MG63 (cell line): ENCODE data around the gene GUK1. TPM values are rescaled to one million over a fixed set of nuclear protein-coding genes. Genes with fewer than 3 reads are reported as not detected.
"Not testable (repeated sequence)": the region's sequence is repeated elsewhere in the genome, so short reads cannot be mapped to it uniquely, and the experiment has no call there.

Experiments
- DNase-seq: peaks from one replicate; pipeline ENCODE4 v3.0.0-alpha.2; 2020
- H3K27me3 ChIP-seq: fragments of 250-450 bp; sonication (Bioruptor Pico); 2 replicates; pipeline ENCODE4 v1.5.1; 2020; ENCODE audit warnings: mild to moderate bottlenecking, moderate library complexity
- H3K36me3 ChIP-seq: fragments of 250-450 bp; sonication (Bioruptor Pico); 2 replicates; pipeline ENCODE4 v1.5.1; 2020; ENCODE audit warnings: mild to moderate bottlenecking, moderate library complexity
- H3K4me3 ChIP-seq: fragments of 250-450 bp; sonication (Bioruptor Pico); 2 replicates; pipeline ENCODE4 v1.5.1; 2020; ENCODE audit warnings: mild to moderate bottlenecking, moderate library complexity
- H3K9me3 ChIP-seq: fragments of 250-450 bp; sonication (Bioruptor Pico); 2 replicates; pipeline ENCODE4 v1.5.1; 2020; ENCODE audit warnings: mild to moderate bottlenecking, moderate library complexity
- total RNA-seq: library from RNA; depleted of rRNA; stranded (reverse); fragments of >200 nt; shearing (Covaris generic); gene quantifications from 2 replicates; pipeline ENCODE4 v1.2.3, GENCODE V29; 2014; ENCODE audit warnings: low replicate concordance

Gene GUK1
- total RNA-seq, 1 experiment from 2014 or later = 425 TPM

DNA sequence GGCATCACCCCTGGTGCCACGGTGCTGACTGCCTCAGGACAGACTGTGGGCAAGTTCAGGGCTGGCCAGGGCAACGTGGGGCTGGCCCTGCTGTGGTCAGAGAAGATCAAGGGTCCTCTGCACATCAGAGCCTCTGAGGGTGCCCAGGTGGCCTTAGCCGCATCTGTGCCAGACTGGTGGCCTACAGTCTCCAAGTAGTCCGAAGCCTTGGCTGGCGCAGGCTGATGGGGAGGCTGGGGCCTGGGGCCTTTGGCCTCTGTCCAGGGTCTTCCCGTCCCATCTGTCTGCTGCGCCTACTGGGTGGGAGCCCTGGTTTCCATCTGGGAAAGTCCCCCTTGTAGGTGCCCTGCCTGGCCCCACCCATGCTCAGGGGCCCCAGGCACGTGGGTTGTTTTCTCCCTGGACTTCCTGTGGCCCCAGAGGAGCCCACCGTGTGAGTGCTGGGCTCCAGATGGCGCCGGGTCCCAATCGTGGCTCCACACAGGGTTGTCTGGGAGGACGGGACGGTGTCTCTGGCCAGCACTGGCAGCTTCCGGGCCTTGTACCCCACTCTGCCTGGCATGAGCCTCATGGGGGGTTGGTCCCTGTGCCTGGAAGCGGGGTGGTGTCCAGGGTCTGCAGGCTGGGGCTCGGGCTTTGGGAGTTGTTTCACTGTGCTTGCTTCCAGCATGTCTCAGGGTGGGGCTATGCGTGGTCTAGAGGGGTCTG lies 35.4 kb downstream of the GUK1 start:
- H3K4me3 ChIP-seq = no peak overlapping the region

DNA sequence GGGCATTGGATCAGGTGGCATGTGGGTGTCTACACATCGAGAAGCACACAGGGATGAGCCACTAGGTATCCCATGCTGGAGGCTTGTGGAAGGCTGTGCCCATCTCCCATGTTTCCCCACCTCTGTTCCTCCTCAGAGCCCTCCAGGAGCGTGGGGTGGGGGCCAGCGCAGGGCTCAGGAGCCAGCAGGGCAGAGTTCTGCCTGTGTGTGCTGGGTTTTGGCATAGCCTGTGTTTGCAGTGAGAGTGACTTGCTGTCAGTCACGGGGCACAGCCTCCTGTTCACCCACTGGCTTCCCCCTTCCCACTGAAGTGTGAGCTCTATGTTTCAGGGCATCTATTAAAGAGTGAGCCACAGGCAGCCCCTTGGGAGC lies 35.9 kb downstream of the GUK1 start:
- DNase-seq = no peak
- Histone ChIP-seq H3K36me3 (no peaks in the 10 kb centered on the region; the same call in 1 of the 2 replicates), H3K27me3 (no peaks in the 10 kb centered on the region), H3K9me3 (no peaks in the 10 kb centered on the region), H3K4me3 (no peak overlapping the region)

More for the DNA sequence above, 35.4 kb downstream of the GUK1 start:
- DNase-seq = no peak
- Histone ChIP-seq H3K9me3 (no peaks in the 10 kb centered on the region), H3K36me3 (no peaks in the 10 kb centered on the region; the same call in 1 of the 2 replicates), H3K27me3 (no peaks in the 10 kb centered on the region)

DNA sequence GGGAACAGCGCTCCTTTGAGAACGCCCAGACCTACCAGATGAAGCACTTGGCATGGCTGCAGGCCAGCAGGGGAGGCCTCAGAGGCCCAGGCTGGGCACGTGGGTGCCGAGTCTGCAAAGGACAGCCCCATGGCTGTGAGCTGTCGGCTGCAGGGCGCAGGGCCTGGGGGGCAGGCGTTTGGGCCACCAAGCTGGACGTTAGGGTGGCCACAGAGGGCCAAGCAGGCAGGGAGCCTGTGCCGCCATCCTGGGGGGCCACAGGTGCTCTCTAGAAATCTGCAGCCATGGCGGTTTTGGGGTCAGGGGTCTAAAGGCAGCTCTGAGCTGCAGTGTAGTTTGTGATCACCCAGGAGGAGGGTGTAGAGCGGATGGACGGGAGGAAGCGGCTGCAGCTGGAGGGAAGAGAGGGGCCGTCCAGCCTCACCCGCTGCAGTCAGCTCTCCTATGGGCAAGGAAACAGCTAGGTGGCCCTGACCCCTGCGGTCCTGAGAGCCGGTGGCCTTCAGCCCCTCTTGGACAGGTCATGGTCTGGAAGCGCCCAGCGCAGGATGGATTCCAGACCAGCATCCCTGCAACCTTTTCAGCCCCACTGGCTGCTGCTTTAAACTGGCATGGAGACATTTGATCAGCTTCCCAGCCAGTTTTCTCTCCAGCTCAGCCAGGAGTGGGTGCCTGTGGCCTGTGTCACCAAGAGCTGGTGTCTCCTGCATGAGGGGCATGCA lies 36.5 kb downstream of the GUK1 start:
- DNase-seq = no peak

DNA sequence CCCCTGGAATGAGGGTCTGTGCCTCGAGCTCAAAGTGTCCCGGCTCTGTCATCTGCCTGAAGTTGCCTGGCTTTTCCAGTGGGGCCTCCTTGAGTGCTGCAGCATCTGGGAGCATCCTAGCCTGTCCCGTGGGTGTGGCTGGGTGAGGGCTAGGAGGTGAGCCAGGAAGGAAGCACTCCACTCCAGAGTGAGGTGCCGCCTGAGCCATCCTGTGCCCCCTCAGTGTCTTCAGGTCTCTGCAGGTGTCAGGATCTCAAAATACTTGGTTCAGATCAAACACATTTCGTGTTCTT lies 37.0 kb downstream of the GUK1 start:
- no peaks in the 10 kb centered on the region for H3K9me3 ChIP-seq
- no peaks in the 10 kb centered on the region for H3K27me3 ChIP-seq
- H3K36me3 ChIP-seq = no peaks in the 10 kb centered on the region; the same call in 1 of the 2 replicates
- DNase-seq = no peak
- no peak overlapping the region for H3K4me3 ChIP-seq

More for the DNA sequence above, 36.5 kb downstream of the GUK1 start:
- Histone ChIP-seq H3K4me3 (no peak overlapping the region), H3K9me3 (no peaks in the 10 kb centered on the region), H3K27me3 (no peaks in the 10 kb centered on the region), H3K36me3 (no peaks in the 10 kb centered on the region; the same call in 1 of the 2 replicates)

DNA sequence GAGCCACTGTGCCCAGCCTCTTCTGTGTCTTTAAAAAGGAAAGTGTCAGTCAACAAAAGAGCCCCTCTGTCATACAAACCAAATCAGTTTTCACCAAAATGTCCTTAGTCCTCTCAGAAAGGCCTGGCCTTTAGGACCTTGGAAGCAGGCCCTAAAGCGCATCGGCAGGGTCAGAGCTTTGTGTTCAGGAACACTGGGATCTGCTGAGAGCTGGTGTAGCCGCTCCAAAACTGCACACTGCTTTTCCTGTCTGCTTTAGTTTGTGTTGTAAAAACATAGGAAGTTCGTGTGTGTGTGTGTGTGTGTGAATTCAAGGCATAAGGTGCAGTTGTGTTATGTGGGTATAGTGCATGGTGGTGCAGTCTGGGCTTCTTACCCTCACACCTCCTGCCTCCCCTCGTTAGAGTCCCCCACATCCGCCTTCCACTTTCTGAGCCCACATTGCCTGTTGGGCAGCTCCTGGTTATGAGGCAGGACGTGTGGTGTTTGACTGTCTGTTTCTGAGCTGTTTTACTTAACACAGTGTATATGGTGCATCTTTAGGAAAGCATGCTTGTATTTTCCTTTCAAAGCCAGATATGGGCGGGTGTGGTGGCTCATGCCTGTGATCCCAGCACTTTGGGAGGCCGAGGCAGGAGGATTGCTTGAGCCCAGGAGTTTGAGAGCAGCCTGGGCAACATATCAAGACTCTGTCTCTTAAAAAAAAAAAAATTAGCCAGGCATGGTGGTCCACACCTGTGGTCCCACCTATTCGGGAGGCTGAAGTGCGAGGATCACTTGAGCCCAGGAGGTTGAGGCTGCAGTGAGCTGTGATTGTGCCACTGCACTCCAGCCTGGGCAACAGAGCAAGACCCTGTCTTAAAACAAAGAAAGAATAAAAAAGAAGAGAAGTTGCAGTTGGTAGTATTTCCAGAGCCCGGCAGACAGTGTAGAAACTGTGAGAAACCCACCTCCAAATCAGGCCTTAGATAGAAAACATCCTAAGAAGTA lies 37.9 kb downstream of the GUK1 start:
- no peak for DNase-seq
- no peaks in the 10 kb centered on the region for H3K27me3 ChIP-seq
- no peaks in the 10 kb centered on the region for H3K9me3 ChIP-seq
- H3K36me3 ChIP-seq = no peaks in the 10 kb centered on the region; the same call in 1 of the 2 replicates
- H3K4me3 ChIP-seq = no peak overlapping the region

DNA sequence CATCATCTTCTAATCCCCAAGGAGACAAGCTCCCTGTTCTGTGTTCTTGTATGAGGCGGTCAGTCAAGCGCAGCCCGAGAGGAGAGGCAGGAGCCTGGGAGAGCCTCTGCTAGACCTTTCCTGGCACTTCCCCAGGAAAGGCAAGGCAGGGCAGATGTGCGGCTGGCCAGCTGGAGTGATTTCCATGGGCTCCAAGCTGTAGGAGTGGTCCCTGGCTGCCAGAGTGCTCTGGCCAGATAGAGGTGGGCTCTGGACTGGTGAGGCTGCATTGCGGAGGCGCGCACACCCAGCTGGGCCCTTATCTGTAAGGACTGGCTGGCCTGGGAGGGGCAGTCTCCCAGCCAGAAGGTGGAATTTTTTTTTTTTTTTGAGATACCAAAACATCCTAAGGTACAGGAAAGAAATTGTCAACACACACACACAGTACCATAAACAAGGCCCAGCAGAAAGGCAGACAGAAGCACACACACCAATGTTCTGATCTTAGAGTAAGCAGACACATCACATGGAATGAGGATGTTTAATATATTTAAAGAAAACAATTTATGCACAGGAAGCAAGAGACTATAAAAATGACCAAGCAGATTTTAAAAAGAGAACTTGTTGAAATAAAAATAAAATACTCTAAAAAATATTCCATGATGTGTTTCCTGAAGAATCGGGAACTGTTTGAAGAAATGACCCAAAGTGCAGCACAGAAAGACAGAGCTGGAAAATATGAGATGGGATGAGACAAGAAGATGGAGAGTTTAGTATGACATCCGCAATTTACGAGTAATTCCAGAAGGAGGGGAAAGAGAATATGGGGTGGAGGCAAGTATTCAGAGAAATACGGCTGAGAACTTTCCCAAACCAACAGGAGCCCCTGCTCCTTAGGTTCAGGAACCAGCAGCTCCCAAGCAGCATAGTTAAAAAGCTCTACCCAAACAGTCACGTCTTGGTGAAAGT lies 38.9 kb downstream of the GUK1 start:
- Histone ChIP-seq H3K9me3 (no peaks in the 10 kb centered on the region), H3K36me3 (no peaks in the 10 kb centered on the region; the same call in 1 of the 2 replicates), H3K27me3 (no peaks in the 10 kb centered on the region), H3K4me3 (no peak overlapping the region)
- no peak for DNase-seq

DNA sequence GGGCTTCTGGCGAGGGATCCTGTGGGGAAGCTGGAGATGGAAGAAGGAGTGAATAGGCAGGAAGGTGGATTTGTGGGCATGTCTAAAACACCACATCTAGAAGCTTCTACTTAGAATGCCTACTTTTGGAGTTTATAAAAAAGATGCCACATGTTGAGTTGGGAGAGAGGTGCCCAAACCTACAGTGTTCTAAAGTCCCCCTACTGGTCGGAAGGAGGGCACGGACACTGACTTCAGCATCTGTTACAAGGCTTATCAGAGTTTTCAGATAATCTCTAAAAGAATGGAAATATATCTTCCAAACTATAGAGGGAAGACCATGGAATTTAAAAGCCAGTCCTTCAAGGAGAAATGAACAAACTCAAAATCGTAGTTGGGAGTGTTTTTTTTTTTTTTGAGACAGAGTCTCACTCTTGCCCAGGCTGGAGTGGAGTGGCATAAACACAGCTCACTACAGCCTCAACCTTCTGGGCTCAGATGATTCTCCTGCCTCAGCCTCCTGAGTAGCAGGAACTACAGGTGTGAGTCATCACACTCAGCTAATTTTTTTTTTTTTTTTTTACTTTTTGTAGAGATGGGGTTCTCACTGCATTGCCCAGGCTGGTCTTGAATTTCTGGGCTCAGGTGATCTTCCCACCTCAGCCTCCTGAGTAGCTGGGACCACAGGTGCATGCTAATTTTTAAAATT lies 40.3 kb downstream of the GUK1 start:
- no peaks in the 10 kb centered on the region for H3K9me3 ChIP-seq
- H3K36me3 ChIP-seq = no peaks in the 10 kb centered on the region
- DNase-seq = no peak
- H3K27me3 ChIP-seq = no peaks in the 10 kb centered on the region
- H3K4me3 ChIP-seq = no peak overlapping the region

DNA sequence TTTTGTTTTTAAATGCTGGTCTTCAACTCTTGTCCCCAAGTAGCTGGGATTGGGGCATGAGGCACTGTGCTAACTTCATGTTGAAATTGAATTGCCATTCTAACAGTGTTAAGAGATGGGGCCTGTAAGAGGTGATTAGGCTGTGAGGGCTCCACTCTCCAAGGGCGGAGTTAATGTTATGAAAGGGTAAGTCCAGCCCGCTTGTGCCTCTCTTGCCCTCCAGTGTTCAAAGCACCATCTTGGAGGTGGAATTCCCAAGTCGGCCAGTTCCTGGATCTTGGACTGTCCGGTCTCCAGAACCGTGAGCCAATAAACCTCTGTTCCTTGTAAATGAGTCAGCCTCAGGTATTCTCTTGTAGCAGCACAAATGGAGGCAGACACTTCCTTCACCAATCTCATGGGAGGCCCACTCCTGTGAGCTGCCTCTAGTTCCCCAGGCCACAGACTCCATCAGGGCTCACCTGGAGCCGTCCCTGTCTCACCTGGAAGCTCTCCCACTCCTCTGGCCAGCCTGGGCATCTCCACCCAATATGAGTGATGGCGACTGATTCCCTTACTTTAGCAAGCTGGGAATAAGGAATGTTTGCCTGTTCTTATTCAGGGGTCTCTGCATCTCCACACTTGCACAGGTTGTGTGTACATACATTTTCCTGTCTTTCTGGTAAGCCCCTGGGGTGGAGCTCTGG lies 41.0 kb downstream of the GUK1 start:
- DNase-seq = no peak
- Histone ChIP-seq H3K9me3 (no peaks in the 10 kb centered on the region), H3K36me3 (no peaks in the 10 kb centered on the region), H3K4me3 (no peak overlapping the region), H3K27me3 (no peaks in the 10 kb centered on the region)

DNA sequence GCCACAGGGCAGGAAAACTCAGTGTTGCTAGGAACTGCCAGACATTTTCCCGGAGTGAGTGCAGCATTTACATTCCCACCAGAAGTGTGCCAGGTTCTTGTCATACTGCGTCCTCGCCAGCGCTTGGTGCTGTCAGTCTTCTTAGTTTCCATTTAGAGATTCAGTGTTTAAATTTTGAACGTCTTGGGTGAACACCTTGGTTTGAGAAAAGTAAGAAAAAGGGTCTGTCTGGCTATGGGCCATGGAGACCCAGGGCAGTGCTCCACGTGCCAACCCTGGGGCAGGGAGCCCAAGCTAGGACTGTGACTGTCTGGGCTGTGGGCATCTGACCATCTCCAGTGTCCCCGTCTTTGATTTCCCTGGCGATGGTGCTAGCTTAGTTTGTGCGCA lies 41.6 kb downstream of the GUK1 start:
- no peak for DNase-seq
- no peaks in the 10 kb centered on the region for H3K36me3 ChIP-seq
- H3K27me3 ChIP-seq = no peaks in the 10 kb centered on the region
- no peak overlapping the region for H3K4me3 ChIP-seq
- H3K9me3 ChIP-seq = no peaks in the 10 kb centered on the region

DNA sequence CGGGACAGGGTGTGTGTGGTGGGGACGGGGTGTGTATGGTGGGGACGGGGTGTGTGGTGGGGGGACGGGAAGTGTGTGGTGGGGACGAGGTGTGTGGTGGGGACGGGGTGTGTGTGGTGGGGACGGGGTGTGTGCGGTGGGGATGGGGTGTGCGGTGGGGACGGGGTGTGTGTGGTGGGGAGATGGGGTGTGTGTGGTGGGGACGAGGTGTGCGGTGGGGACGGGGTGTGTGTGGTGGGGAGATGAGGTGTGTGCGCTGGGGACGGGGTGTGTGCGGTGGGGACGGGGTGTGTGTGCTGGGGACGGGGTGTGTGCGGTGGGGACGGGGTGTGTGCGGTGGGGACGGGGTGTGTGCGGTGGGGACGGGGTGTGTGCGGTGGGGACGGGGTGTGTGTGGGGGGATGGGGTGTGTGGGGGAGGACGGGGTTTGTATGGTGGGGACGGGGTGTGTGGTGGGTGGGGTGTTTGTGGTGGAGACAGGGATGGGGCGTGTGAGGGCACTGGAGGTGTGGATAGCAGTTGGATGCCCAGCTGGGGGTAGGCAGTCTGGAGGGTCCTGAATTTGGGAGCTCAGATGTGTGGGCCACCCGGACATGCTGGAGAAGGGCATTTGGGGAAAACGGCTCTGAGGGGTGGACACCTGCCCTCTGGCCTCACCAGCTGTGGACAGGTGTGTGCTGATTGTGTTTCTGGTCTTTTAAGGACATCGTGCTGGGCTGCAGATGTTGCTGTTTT lies 42.4 kb downstream of the GUK1 start:
- Histone ChIP-seq H3K36me3 (no peaks in the 10 kb centered on the region), H3K4me3 (no peak overlapping the region), H3K27me3 (no peaks in the 10 kb centered on the region), H3K9me3 (no peaks in the 10 kb centered on the region)
- DNase-seq = no peak

DNA sequence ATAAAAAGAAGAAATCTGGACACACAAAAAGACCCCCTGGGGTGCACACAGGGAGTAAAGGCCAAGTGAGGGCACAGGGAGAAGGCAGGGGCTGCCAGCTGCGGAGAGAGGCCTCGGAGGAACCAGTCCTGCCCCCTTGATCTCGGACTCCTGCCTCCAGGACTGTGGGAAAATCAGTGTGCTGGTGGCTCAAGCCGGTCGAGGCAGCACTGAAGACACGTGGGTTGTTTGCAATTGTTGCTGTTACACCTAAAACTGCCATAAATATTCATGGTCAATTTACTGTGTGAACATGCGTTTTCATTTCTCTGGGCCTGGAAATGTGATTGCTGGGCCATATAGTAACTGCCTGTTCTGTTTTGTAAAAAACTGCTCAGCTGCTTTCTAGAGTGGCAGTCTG lies 44.1 kb downstream of the GUK1 start:
- DNase-seq = no peak
- Histone ChIP-seq H3K9me3 (peaks cover 7% of the 10 kb centered on the region), H3K36me3 (no peaks in the 10 kb centered on the region), H3K4me3 (no peak overlapping the region), H3K27me3 (no peaks in the 10 kb centered on the region)

DNA sequence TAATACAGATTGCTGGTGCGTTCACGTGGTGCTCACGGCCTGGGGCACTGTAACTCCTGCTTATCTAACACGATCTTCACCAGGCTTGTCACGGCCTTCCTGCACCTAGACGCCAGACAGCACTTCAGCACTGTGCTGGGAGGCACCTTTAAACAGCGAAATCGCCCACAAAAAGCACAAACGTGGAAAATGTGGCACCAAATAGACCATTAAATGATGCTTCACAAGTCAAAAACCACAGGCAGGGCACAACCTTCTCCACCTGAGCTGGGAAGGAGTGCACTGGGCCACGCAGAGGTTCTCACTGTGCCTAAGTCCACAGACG lies 45.5 kb downstream of the GUK1 start:
- no peak for DNase-seq
- no peaks in the 10 kb centered on the region for H3K36me3 ChIP-seq
- H3K4me3 ChIP-seq = no peak overlapping the region
- no peaks in the 10 kb centered on the region for H3K27me3 ChIP-seq
- peaks cover 7% of the 10 kb centered on the region for H3K9me3 ChIP-seq

DNA sequence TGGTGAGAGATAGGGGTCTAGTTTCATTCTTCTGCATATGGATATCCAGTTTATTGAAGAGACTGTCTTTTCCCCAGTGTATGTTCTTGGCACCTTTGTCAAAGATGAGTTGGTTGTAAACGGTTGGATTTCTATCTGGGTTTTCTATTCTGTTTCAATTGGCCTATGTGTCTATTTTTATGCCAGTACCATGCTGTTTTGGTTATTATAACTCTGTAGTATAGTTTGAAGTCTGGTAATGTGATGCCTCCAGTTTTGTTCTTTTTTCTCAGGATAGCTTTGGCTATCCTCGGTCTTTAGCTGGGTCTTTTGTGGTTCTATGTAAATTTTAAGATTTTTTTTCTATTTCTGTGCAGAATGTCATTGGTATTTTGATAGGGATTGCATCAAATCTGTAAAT lies 48.2 kb downstream of the GUK1 start:
- not testable (repeated sequence) for H3K36me3 ChIP-seq, DNase-seq, H3K27me3 ChIP-seq, H3K4me3 ChIP-seq, H3K9me3 ChIP-seq

DNA sequence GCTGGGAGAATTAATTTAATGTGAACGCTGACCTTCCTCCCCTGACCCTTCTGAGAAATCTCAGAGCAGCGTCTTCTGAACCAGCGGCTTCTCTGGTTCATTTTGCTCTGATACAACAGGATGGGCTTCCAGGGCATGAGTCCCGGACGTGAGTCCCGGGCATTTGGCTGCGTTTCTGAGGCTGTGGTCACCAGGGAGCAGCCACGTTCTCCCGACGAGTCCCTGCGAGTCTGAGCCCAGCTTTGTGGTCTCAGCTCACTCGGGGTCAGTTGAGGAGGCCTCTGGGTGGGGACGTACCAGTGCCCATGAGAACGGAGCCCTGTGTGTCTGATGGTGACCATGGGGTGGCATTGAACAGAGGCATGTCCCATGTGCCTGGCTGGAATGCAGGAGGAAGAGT lies 50.1 kb downstream of the GUK1 start:
- Histone ChIP-seq H3K27me3 (no peaks in the 10 kb centered on the region), H3K36me3 (no peaks in the 10 kb centered on the region), H3K9me3 (peaks cover 7% of the 10 kb centered on the region), H3K4me3 (no peak overlapping the region)
- no peak for DNase-seq

DNA sequence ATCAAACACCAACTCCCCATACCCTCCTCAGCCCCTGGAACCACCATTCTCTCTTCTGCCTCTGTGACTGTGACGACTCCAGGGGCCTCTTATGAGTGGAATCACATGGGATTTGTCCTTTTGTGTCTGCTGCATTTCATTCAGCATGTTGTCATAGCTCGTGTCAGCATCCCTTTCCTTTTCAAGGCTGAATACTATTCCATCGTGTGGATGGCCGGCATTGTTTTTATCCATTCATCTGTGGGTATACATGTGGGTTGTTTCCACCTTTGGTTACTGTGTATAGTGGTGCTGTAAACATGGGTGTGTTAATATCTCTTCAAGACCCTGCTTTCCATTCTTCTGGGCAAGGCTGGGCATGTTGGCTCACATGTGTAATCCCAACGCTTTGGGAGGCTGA lies 50.7 kb downstream of the GUK1 start:
- Histone ChIP-seq H3K9me3 (peaks cover 7% of the 10 kb centered on the region), H3K4me3 (no peak overlapping the region), H3K27me3 (no peaks in the 10 kb centered on the region), H3K36me3 (no peaks in the 10 kb centered on the region)
- no peak for DNase-seq
